BLaER1 treated with 17β-estradiol and CSF1 and Interleukin-3, amounts not matched to agents 10 nM and 100 nM (cell line): ENCODE data around the gene MRPS24.

ENCODE experiments used
- H3K27ac ChIP-seq, 11 experiments: shearing (Covaris generic); formaldehyde crosslinking; 2 replicates each; pipeline ENCODE4 v1.8.1; 2022
- H3K27me3 ChIP-seq, 11 experiments: shearing (Covaris generic); formaldehyde crosslinking; 2 replicates each; pipeline ENCODE4 v1.8.1; 2022
- H3K36me3 ChIP-seq, 11 experiments: shearing (Covaris generic); formaldehyde crosslinking; 2 replicates each; pipeline ENCODE4 v1.8.1; 2022
- H3K4me1 ChIP-seq, 10 experiments: shearing (Covaris generic); formaldehyde crosslinking; 2 replicates each; pipeline ENCODE4 v1.8.1; 2022
- H3K4me2 ChIP-seq, 11 experiments: shearing (Covaris generic); formaldehyde crosslinking; 2 replicates each; pipeline ENCODE4 v1.8.1; 2022
- H3K4me3 ChIP-seq, 10 experiments: shearing (Covaris generic); formaldehyde crosslinking; 2 replicates each; pipeline ENCODE4 v1.8.1; 2022
- H3K9ac ChIP-seq, 11 experiments: shearing (Covaris generic); formaldehyde crosslinking; 2 replicates each; pipeline ENCODE4 v1.8.1; 2022
- H3K9me3 ChIP-seq, 11 experiments: shearing (Covaris generic); formaldehyde crosslinking; replicated peaks in 1 of 11; 2 replicates each; pipeline ENCODE4 v1.8.1; 2022
- H4K20me1 ChIP-seq, 11 experiments: shearing (Covaris generic); formaldehyde crosslinking; 2 replicates each; pipeline ENCODE4 v1.8.1; 2022
- Cebpa-rat ChIP-seq, 11 experiments: shearing (Covaris generic); IDR thresholded peaks; 2 replicates each; pipeline ENCODE4 v1.8.1; 2022

The MRPS24 gene

GRCh38 chr7:43869006-43869866 lies at the start of gene MRPS24:
Gene MRPS24, minus strand, starts transcription at chr7:43869517. Its CDS starts 22 bp downstream, at chr7:43869495.
- H3K27ac ChIP-seq: peak within 1 kb of the TSS; percentile 33 to 84 (median 74); a peak in 21 of 22 replicates
- peaks cover 21 to 40% (median 34%) of the 10 kb centered on the region in 11 experiments for H3K36me3 ChIP-seq
- H3K9me3 ChIP-seq: peaks cover 0 to 24% (median 5%) of the 10 kb centered on the region in 11 experiments; a peak in 10 of 22 replicates
- peak within 1 kb of the TSS; percentile 64 to 83 (median 76) for H3K4me3 ChIP-seq
- H3K9ac ChIP-seq: peak within 1 kb of the TSS; percentile 69 to 86 (median 81)
- H3K27me3 ChIP-seq: peaks cover 0 to 9% (median 0%) of the 10 kb centered on the region in 11 experiments; a peak in 1 of 22 replicates
- H3K4me2 ChIP-seq: peak within 1 kb of the TSS; percentile 80 to 98 (median 92)
- H4K20me1 ChIP-seq: peaks cover 0 to 13% (median 0%) of the 10 kb centered on the region in 11 experiments; a peak in 5 of 22 replicates
- peaks cover 31 to 45% (median 37%) of the 10 kb centered on the region in 10 experiments for H3K4me1 ChIP-seq
- no peak for TF ChIP-seq Cebpa-rat (IDR thresholded peaks at IDR 0.05)

- TF ChIP-seq Cebpa-rat (IDR thresholded peaks at IDR 0.05): no peak
- H4K20me1 ChIP-seq: no peaks in the 10 kb centered on the region
- H3K4me2 ChIP-seq: no peak overlapping the region
- no peaks in the 10 kb centered on the region for H3K4me1 ChIP-seq
- H3K27ac ChIP-seq: no peak overlapping the region
- H3K27me3 ChIP-seq: no peaks in the 10 kb centered on the region
- peaks cover 0 to 26% (median 12%) of the 10 kb centered on the region in 11 experiments; a peak in 10 of 22 replicates for H3K9me3 ChIP-seq
- H3K9ac ChIP-seq: no peak overlapping the region
- no peak overlapping the region for H3K4me3 ChIP-seq
- H3K36me3 ChIP-seq: peaks cover 0 to 24% (median 15%) of the 10 kb centered on the region in 11 experiments; a peak in 13 of 22 replicates
These were observed 46.6 kb upstream of the MRPS24 start for GRCh38 chr7:43915907-43916306.

GRCh38 chr7:43914795-43915194 lies 45.5 kb upstream of the MRPS24 start:
- no peak overlapping the region for H3K4me3 ChIP-seq
- H3K36me3 ChIP-seq: peaks cover 0 to 20% (median 14%) of the 10 kb centered on the region in 11 experiments; a peak in 13 of 22 replicates
- H3K4me1 ChIP-seq: no peaks in the 10 kb centered on the region
- no peak overlapping the region for H3K9ac ChIP-seq
- H3K4me2 ChIP-seq: no peak overlapping the region
- H3K27ac ChIP-seq: no peak overlapping the region
- no peak for TF ChIP-seq Cebpa-rat (IDR thresholded peaks at IDR 0.05)
- no peaks in the 10 kb centered on the region for H3K27me3 ChIP-seq
- no peaks in the 10 kb centered on the region for H4K20me1 ChIP-seq
- peaks cover 0 to 26% (median 12%) of the 10 kb centered on the region in 11 experiments; a peak in 10 of 22 replicates for H3K9me3 ChIP-seq

- Histone ChIP-seq H3K9ac (peak within 1 kb of the TSS; percentile 84 to 97 (median 93)), H3K36me3 (peaks cover 0 to 4% (median 0%) of the 10 kb centered on the region in 11 experiments; a peak in 4 of 22 replicates), H4K20me1 (peaks cover 27 to 44% (median 38%) of the 10 kb centered on the region in 11 experiments; a peak in 21 of 22 replicates), H3K9me3 (no peaks in the 10 kb centered on the region), H3K27me3 (no peaks in the 10 kb centered on the region), H3K4me1 (peaks cover 15 to 30% (median 22%) of the 10 kb centered on the region in 10 experiments), H3K4me3 (peak within 1 kb of the TSS; percentile 63 to 83 (median 76)), H3K4me2 (peak within 1 kb of the TSS; percentile 73 to 96 (median 92)), H3K27ac (peak within 1 kb of the TSS; percentile 81 to 91 (median 89))
- TF ChIP-seq Cebpa-rat (IDR thresholded peaks at IDR 0.05): no peak
These were observed 37.2 kb upstream of the MRPS24 start, which contains the start of gene URGCP for GRCh38 chr7:43906331-43907010. Gene URGCP, minus strand, starts transcription at chr7:43906596. Its CDS starts 21 bp downstream, at chr7:43906575.

GRCh38 chr7:43905956-43906330 lies 36.6 kb upstream of the MRPS24 start:
- H3K4me3 ChIP-seq: peak overlapping the region; percentile 63 to 83 (median 76)
- peak overlapping the region; percentile 84 to 97 (median 93) for H3K9ac ChIP-seq
- H4K20me1 ChIP-seq: peaks cover 32 to 49% (median 43%) of the 10 kb centered on the region in 11 experiments; a peak in 21 of 22 replicates
- peaks cover 15 to 30% (median 22%) of the 10 kb centered on the region in 10 experiments for H3K4me1 ChIP-seq
- H3K9me3 ChIP-seq: no peaks in the 10 kb centered on the region
- H3K36me3 ChIP-seq: peaks cover 0 to 9% (median 0%) of the 10 kb centered on the region in 11 experiments; a peak in 4 of 22 replicates
- peak overlapping the region; percentile 73 to 96 (median 92) for H3K4me2 ChIP-seq
- H3K27me3 ChIP-seq: no peaks in the 10 kb centered on the region
- peak overlapping the region; percentile 81 to 91 (median 89) for H3K27ac ChIP-seq
- no peak for TF ChIP-seq Cebpa-rat (IDR thresholded peaks at IDR 0.05)

- Histone ChIP-seq H3K4me2 (peak overlapping the region; percentile 73 to 96 (median 92)), H3K27ac (peak overlapping the region; percentile 81 to 91 (median 89); a peak in 21 of 22 replicates), H3K36me3 (peaks cover 0 to 10% (median 0%) of the 10 kb centered on the region in 11 experiments; a peak in 4 of 22 replicates), H3K9ac (peak overlapping the region; percentile 84 to 97 (median 93)), H3K4me3 (peak overlapping the region; percentile 63 to 83 (median 76)), H3K4me1 (peaks cover 15 to 30% (median 22%) of the 10 kb centered on the region in 10 experiments), H4K20me1 (peaks cover 37 to 55% (median 48%) of the 10 kb centered on the region in 11 experiments; a peak in 21 of 22 replicates), H3K9me3 (no peaks in the 10 kb centered on the region), H3K27me3 (no peaks in the 10 kb centered on the region)
- no peak for TF ChIP-seq Cebpa-rat (IDR thresholded peaks at IDR 0.05)
These were observed 36.1 kb upstream of the MRPS24 start for GRCh38 chr7:43905209-43905946.

- peaks cover 15 to 30% (median 22%) of the 10 kb centered on the region in 10 experiments for H3K4me1 ChIP-seq
- H3K9ac ChIP-seq: peak overlapping the region in 3 of 11 experiments; percentile 95 to 97 (median 96); a peak in 4 of 22 replicates
- H3K4me2 ChIP-seq: peak overlapping the region; percentile 73 to 96 (median 92)
- TF ChIP-seq Cebpa-rat (IDR thresholded peaks at IDR 0.05): no peak
- peaks cover 0 to 10% (median 0%) of the 10 kb centered on the region in 11 experiments; a peak in 4 of 22 replicates for H3K36me3 ChIP-seq
- H3K9me3 ChIP-seq: no peaks in the 10 kb centered on the region
- no peak overlapping the region for H3K27ac ChIP-seq
- H3K4me3 ChIP-seq: peak overlapping the region in 2 of 10 experiments; percentile 68 to 79; a peak in 2 of 20 replicates
- H3K27me3 ChIP-seq: no peaks in the 10 kb centered on the region
- peaks cover 37 to 62% (median 55%) of the 10 kb centered on the region in 11 experiments; a peak in 21 of 22 replicates for H4K20me1 ChIP-seq
These were observed 35.4 kb upstream of the MRPS24 start for GRCh38 chr7:43904533-43905208.
